22Rv1 (cell line): ENCODE results near the gene ABTB2.

Experiments used
- H3K27ac ChIP-seq: fragments of 450-650 bp; 2 replicates; pipeline ENCODE4 v1.5.1; 2017
- CTCF ChIP-seq: fragments of 450-650 bp; IDR thresholded peaks from 2 replicates; pipeline ENCODE4 v1.5.1; 2017; ENCODE audit warnings: mild to moderate bottlenecking
- ZFX ChIP-seq: fragments of 450-650 bp; IDR thresholded peaks from 2 replicates; pipeline ENCODE4 v1.6.1; 2017; ENCODE audit warnings: antibody characterized with exemption, borderline replicate concordance

Gene ABTB2

GRCh38 chr11:34380696-34381095 lies 22.9 kb upstream of the ABTB2 start:
- TF ChIP-seq CTCF: no peak
- no peak for TF ChIP-seq ZFX
- no peak overlapping the region for H3K27ac ChIP-seq

GRCh38 chr11:34379539-34379938 lies 21.7 kb upstream of the ABTB2 start:
- TF ChIP-seq CTCF (no peak), ZFX (no peak)
- H3K27ac ChIP-seq: no peak overlapping the region

- TF ChIP-seq CTCF: no peak
- no peak for TF ChIP-seq ZFX
- no peak overlapping the region for H3K27ac ChIP-seq
Observed at GRCh38 chr11:34379079-34379478, 21.3 kb upstream of the ABTB2 start.

GRCh38 chr11:34373727-34374126 lies 15.9 kb upstream of the ABTB2 start:
- TF ChIP-seq ZFX (no peak), CTCF (no peak)
- H3K27ac ChIP-seq: no peak overlapping the region

GRCh38 chr11:34366522-34366921 lies 8.7 kb upstream of the ABTB2 start:
- H3K27ac ChIP-seq: no peak overlapping the region
- TF ChIP-seq ZFX: no peak
- TF ChIP-seq CTCF: peak; percentile 78

GRCh38 chr11:34364102-34364501 lies 6.3 kb upstream of the ABTB2 start:
- H3K27ac ChIP-seq: no peak overlapping the region
- TF ChIP-seq ZFX (no peak), CTCF (no peak)

- H3K27ac ChIP-seq: no peak overlapping the region
- TF ChIP-seq ZFX (no peak), CTCF (no peak)
Observed at GRCh38 chr11:34363363-34364084, 5.7 kb upstream of the ABTB2 start.
